SJCRH30 (cell line): ENCODE results near the gene ZNF740. TPM values are rescaled to one million over a fixed set of nuclear protein-coding genes. Genes with fewer than 3 reads are reported as not detected.

Experiments used
- DNase-seq, 2 experiments: peaks; one replicate each; pipeline ENCODE4 v3.0.0-alpha.2; 2015 to 2020
- H3K27ac ChIP-seq: fragments of 250-450 bp; sonication (Bioruptor Pico); 2 replicates; pipeline ENCODE4 v1.5.1; 2020; ENCODE audit warnings: mild to moderate bottlenecking, moderate library complexity
- H3K27me3 ChIP-seq: fragments of 250-450 bp; sonication (Bioruptor Pico); 2 replicates; pipeline ENCODE4 v1.5.1; 2020; ENCODE audit warnings: mild to moderate bottlenecking, moderate library complexity
- H3K36me3 ChIP-seq: fragments of 250-450 bp; sonication (Bioruptor Pico); 2 replicates; pipeline ENCODE4 v1.5.1; 2020; ENCODE audit warnings: mild to moderate bottlenecking, moderate library complexity
- H3K4me1 ChIP-seq: fragments of 250-450 bp; sonication (Bioruptor Pico); 2 replicates; pipeline ENCODE4 v1.5.1; 2020; ENCODE audit warnings: mild to moderate bottlenecking, moderate library complexity
- H3K4me3 ChIP-seq: fragments of 250-450 bp; sonication (Bioruptor Pico); 2 replicates; pipeline ENCODE4 v1.5.1; 2020; ENCODE audit warnings: mild to moderate bottlenecking, moderate library complexity
- H3K9me3 ChIP-seq: fragments of 250-450 bp; sonication (Bioruptor Pico); replicated peaks from 2 replicates; pipeline ENCODE4 v1.5.1; 2020; ENCODE audit warnings: mild to moderate bottlenecking, moderate library complexity
- total RNA-seq: library from RNA; depleted of rRNA; stranded (reverse); fragments of >200 nt; shearing (Covaris generic); gene quantifications from 2 replicates; pipeline ENCODE4 v1.2.3, GENCODE V29; 2014

Gene ZNF740
- total RNA-seq, 1 experiment from 2014 or later: 17.4 TPM

DNA sequence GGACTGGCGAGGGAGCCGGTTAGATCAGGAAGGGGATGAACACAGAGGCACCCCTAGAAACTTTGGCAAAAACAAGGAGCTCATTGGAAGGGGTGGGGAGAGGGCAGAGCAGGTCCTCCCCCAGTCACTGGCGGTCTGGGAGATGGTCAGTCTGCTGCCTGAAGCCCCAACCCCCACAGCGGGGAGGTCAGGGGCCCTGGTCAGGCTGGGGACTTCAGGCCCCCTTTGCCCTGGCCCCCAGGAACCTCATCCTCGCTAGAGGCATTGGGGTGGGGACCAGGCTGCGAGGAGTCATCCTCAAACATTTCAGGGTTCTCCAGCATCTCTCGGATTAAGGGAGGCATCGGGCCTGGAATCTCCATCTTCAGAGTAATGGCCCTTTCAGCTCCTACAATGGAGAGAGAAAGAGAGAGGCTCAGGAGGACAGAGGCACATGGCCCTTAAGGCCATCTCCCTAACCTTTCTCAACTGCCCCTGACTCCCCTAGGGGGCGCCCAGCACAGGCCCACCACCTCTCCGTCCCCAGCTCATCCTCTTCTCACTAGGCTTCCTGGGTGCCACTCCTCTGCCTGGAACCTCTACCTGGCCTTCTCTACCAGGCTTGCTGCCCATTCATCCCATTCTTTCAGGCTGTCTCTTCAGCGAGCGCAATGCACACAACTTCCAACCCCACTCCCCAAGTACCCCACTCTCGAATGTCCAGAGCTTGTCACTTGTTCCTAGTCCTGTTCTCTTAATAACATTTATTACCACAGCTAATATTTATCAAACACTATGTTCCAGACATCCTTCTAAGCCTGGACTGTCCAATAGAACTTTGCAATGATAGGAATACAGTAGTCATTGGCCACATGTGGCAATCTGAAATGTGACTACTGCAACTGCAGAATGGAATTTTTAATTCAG is 31.2 kb downstream of the ZNF740 start:
- Histone ChIP-seq H3K4me1 (peaks cover 1% of the 10 kb centered on the region; the same call in 1 of the 2 replicates), H3K27ac (no peak overlapping the region), H3K27me3 (no peaks in the 10 kb centered on the region), H3K36me3 (no peaks in the 10 kb centered on the region), H3K4me3 (no peak overlapping the region), H3K9me3 (no peaks in the 10 kb centered on the region)
- DNase-seq: peak in 1 of 2 experiments; percentile 37

DNA sequence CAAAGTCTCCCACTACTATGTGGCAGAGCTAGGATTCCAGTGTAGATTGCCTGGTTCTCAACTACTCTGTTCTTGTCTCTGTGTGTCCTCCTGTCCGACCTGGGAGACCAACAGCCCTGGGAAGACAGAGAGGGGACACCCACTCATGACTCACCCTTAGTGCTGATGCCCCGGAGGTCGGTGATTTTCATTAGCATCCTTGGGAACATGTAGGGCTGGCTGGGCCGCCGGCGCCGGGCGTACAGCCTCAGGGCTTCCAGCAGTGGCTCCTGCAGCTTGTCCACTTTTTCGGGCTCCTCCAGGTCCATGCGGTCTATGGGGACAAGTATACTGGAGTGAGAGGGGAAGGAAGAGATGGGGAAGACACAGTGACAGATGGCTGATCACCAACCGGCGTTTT is 32.4 kb downstream of the ZNF740 start:
- Histone ChIP-seq H3K4me1 (no peaks in the 10 kb centered on the region), H3K4me3 (no peak overlapping the region), H3K9me3 (no peaks in the 10 kb centered on the region), H3K36me3 (no peaks in the 10 kb centered on the region), H3K27ac (no peak overlapping the region), H3K27me3 (no peaks in the 10 kb centered on the region)
- no peak for DNase-seq

DNA sequence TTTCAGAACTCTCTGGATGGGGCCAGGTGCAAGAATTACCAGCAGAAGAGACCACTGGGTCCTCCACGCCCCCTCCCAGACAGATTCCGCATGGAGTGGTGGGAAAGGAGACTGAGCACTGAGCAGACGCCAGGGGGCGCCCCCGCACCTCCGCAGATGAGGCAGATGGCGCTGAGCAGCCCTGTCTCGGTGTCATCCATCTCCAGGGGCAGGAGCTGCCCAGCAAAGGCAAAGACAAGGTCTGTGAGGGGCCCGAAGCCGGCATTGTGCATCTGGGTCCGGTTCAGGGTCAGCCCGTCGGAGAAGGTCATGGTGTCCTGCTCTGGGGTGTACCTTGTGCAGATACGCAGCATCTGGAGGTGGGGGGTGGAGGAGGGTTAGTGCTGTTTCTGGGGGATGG is 32.8 kb downstream of the ZNF740 start:
- Histone ChIP-seq H3K27me3 (no peaks in the 10 kb centered on the region), H3K36me3 (no peaks in the 10 kb centered on the region), H3K4me1 (no peaks in the 10 kb centered on the region), H3K4me3 (no peak overlapping the region), H3K9me3 (no peaks in the 10 kb centered on the region), H3K27ac (no peak overlapping the region)
- DNase-seq: peak; percentile 82 to 86

DNA sequence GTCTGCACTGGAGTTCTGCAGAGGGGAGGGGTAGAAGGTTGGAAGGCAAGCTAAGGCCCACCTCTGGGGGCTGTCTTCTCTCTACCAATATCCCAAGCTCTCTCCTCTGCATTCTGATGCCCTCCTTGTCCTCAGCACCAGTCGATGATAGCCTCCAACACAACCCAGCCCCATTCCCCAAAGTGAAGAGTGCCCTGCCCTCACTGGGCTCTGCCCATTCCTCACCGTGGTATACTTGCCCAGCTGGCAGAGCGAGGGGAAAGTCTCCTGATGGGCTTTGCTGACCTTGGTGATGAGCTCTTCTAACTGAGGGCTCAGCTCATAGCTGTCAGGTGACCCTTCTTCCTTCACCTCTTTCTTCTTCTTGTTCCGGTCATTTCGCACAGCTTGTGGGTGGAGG is 33.7 kb downstream of the ZNF740 start:
- H3K27me3 ChIP-seq: peaks cover 4% of the 10 kb centered on the region; the same call in 1 of the 2 replicates
- H3K27ac ChIP-seq: no peak overlapping the region
- no peaks in the 10 kb centered on the region for H3K9me3 ChIP-seq
- no peaks in the 10 kb centered on the region for H3K36me3 ChIP-seq
- DNase-seq: no peak
- no peak overlapping the region for H3K4me3 ChIP-seq
- H3K4me1 ChIP-seq: peaks cover 3% of the 10 kb centered on the region; the same call in 1 of the 2 replicates

DNA sequence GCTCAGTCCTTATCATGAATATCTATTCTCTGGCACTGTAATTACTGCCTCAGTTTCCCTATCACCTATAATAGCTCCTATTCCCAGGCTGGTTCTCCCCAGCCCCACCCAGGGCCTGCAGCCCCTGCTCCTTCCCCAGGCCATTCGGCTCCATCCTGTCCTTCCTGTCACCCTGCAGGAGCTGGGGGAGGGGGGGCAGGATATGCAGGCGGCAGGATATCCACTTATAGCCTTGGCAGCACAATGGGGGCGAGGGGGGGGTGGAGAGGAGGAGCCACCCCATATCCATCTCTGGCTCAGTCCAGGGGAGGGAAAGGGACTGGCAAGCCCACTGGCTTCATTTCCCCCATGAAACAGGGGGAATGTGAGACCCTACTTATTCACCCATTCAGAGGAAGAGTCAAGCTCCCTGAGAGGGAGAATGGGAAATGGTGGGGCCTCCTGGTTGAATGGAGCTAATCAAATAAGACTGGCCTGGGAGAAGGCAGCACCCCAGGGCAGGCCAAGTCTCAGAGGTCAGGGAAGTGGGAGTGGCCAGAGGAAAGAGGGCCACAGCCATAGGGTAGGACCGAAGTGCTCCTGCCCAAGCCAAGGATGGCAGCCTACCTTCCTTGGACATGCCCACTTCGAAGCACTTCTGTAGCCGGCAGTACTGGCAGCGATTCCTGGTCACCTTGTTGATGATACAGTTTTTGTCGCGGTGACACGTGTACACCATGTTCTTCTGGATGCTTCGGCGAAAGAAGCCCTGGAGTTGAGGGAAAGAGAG is 34.3 kb downstream of the ZNF740 start:
- DNase-seq: no peak
- Histone ChIP-seq H3K4me1 (peaks cover 8% of the 10 kb centered on the region; the same call in 1 of the 2 replicates), H3K27ac (no peak overlapping the region), H3K4me3 (no peak overlapping the region), H3K9me3 (no peaks in the 10 kb centered on the region), H3K36me3 (no peaks in the 10 kb centered on the region), H3K27me3 (peaks cover 10% of the 10 kb centered on the region; the same call in 1 of the 2 replicates)

DNA sequence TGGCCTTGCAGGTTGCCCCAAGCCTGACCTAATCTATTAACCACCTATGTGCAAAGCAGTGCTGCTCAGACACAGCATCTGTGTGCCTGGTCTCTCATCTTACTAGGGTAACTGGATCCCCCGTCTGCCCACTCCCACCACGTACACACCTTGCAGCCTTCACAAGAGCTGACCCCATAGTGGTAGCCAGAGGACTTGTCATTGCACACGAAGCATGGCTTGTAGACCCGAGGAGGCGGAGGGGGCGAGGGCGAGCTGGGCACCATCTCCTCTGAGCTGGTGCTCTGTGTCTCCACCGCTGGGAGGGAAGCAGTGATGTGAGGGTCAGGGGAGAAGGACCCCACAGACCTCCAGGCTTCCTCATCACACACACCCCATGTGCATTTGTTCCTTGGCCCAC is 35.0 kb downstream of the ZNF740 start:
- Histone ChIP-seq H3K4me3 (no peak overlapping the region), H3K27ac (no peak overlapping the region), H3K9me3 (no peaks in the 10 kb centered on the region), H3K4me1 (peaks cover 8% of the 10 kb centered on the region; the same call in 1 of the 2 replicates), H3K36me3 (no peaks in the 10 kb centered on the region), H3K27me3 (peaks cover 11% of the 10 kb centered on the region; the same call in 1 of the 2 replicates)
- DNase-seq: no peak

DNA sequence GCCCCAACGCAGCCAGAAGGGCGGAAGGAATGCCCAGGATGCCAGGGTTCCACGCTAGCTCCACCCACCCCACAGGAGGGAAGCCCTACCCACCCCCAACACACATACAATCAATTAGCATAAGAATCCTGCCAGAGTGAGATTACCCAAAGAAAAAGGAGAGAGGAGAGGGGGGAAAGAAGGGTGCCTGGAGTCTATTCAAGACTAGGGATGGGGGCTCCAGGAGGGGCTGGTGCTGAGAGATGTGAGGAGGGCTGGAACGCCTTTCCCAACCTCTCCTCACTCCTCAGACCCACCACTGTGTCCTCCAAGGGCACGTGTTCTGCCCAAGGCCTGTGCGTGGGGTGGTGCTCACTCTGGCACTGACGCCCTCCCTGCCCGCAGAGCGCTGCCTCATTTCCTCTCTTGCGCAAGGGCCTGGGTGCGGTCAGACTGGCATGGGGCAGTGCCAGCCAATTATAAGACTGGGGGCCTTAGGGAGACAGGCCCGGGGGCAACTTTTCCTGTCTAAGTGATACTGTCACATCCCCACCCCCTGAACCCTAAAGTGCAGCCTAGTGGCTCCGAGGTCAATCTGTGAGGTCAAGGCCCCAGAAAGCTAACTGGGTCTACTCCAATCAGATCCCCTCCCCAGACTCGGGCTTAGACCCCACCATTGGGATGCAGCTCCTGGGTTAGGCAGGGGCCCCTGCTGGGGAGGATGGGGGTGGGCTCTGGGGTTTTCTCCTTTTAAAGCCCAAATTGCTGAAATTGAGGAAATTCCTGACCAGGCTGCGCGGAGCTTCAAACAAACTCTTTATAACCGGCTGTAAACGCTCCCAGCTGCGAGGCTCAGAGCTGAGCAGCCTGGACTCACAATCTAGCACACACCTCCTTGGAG is 36.8 kb downstream of the ZNF740 start:
- no peak overlapping the region for H3K4me3 ChIP-seq
- H3K27ac ChIP-seq: no peak overlapping the region
- no peaks in the 10 kb centered on the region for H3K9me3 ChIP-seq
- H3K36me3 ChIP-seq: no peaks in the 10 kb centered on the region
- peaks cover 11% of the 10 kb centered on the region; the same call in 1 of the 2 replicates for H3K27me3 ChIP-seq
- DNase-seq: no peak
- peaks cover 8% of the 10 kb centered on the region for H3K4me1 ChIP-seq

DNA sequence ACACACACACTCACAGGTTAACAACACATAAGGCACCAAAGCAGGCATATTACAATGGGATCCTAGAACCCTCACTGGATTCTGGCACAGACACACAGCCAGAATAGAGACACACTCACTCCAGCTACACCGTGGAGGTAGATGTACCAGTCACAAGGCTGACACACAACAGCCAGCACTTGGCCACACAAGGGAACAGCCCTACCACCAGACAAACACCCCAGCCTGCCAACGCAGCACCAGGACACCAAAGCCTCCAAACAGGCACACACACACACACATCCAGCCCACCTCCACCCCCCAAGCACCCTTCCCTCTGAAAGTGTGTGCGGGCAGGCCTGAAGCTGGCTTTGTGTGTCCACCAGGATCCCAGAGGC is 37.4 kb downstream of the ZNF740 start:
- DNase-seq: no peak

DNA sequence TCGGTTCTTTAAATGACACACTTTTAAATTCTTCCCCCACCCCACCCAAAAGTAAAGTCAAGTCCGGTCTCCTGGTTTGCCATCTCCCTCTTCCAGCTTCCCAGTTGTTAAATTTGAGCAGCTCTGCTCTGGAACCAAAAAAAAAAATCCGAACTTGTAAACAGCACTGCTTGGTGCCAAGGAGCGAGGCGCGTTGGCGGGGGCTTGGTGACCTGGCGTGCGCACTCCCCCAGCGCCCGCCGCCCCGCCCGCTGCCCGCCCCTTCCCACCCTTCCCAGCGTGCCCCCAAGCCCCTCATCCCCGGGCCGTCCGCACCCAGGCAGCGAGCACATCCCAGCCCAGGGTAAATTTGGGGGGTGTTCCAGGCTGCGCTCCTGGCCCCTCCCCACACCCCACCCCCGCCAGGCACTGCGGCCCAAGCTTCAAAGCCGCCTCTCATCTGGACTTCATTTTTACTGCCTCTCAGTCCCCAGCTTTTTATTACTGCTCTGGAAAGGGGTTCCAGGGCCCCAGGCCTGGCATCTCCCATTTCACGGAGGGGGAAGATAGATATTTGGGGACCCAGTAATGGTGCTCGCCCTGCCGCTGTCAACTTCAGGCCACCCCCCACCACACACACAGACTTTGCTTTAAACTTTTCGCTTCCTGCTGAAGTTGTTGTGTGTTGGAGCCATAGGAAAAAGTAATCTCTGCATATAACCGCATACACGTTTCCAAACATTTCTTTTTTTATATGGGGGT is 38.2 kb downstream of the ZNF740 start:
- Histone ChIP-seq H3K4me1 (peaks cover 18% of the 10 kb centered on the region), H3K27me3 (peaks cover 11% of the 10 kb centered on the region; the same call in 1 of the 2 replicates), H3K9me3 (no peaks in the 10 kb centered on the region), H3K4me3 (peak overlapping the region; percentile 57; the same call in 1 of the 2 replicates), H3K36me3 (no peaks in the 10 kb centered on the region), H3K27ac (no peak overlapping the region)
- DNase-seq: no peak

More for the DNA sequence above, 37.4 kb downstream of the ZNF740 start:
- Histone ChIP-seq H3K27ac (no peak overlapping the region), H3K27me3 (peaks cover 11% of the 10 kb centered on the region; the same call in 1 of the 2 replicates), H3K9me3 (no peaks in the 10 kb centered on the region), H3K36me3 (no peaks in the 10 kb centered on the region), H3K4me1 (peaks cover 13% of the 10 kb centered on the region), H3K4me3 (no peak overlapping the region)

DNA sequence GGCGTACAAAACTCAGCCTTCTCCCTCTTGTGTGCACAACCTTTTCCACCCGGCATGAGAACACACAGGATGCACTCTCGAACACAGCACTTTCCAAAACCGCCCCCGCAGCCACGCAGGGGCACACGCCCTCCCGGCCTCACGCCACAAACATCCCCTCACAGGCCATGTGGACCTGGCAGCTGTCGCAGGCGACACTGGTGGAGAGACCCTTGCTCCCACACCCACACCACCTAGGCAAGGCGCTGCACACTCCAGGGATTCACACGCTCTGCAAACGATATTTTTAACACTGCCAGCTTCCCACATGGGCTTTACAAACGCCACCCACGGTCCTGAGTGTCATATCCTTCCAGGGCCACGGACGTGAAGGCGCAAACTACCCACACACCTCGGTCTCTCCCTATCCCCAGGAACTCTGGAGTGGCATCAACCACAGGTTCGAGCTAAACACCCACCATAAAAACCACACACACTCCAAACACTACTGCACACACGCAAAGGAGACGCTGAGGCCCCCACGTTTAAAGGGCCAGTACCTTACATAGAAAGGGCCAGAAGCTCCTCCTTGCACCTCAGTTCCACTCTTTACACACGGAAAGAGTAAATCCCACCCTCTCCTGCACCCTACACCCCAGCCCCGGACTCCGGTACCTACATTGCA is 38.9 kb downstream of the ZNF740 start:
- peak in 1 of 2 experiments; percentile 33 for DNase-seq
- Histone ChIP-seq H3K27me3 (peaks cover 11% of the 10 kb centered on the region; the same call in 1 of the 2 replicates), H3K36me3 (no peaks in the 10 kb centered on the region), H3K4me1 (peaks cover 23% of the 10 kb centered on the region), H3K9me3 (no peaks in the 10 kb centered on the region), H3K27ac (no peak overlapping the region), H3K4me3 (peak overlapping the region; percentile 57)

DNA sequence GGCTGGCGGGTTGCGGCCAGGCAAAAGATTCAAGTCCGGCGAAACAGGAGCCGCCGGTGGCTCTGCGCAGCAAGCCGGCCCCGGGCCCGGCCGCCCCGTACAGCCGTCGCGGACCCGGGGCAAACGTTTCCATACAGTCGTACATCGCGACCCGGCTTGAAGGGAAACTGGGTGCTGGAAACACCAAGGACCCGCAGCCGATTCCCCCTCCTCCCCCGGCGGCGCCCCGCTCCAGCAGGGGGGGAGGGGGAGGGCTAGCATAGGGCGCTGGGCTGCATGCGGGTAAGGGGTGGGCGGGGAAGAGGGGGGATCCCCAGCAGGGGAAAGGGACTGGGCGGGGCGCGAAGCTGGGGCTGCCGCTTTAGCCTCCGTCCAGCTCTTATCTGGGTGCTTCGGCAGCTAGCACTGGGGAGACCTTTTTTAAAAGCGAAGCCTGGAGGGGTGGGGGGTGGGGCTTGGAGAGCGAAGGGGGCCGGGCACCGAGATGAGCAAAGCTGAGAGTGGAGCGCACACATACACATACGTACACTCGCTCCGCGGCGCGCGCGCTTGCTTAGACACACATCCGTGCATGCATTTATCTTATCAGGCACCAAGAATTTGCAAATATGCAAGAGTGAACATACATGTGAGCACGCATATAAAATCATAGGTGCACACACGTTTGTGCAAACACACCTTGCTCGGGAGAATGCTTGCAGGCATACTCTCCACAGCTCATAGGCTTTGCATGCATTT is 39.6 kb downstream of the ZNF740 start:
- Histone ChIP-seq H3K36me3 (no peaks in the 10 kb centered on the region), H3K9me3 (no peaks in the 10 kb centered on the region), H3K27me3 (peaks cover 11% of the 10 kb centered on the region; the same call in 1 of the 2 replicates), H3K4me1 (peaks cover 23% of the 10 kb centered on the region), H3K4me3 (peak overlapping the region; percentile 57), H3K27ac (no peak overlapping the region)
- peak; percentile 42 to 61 for DNase-seq

DNA sequence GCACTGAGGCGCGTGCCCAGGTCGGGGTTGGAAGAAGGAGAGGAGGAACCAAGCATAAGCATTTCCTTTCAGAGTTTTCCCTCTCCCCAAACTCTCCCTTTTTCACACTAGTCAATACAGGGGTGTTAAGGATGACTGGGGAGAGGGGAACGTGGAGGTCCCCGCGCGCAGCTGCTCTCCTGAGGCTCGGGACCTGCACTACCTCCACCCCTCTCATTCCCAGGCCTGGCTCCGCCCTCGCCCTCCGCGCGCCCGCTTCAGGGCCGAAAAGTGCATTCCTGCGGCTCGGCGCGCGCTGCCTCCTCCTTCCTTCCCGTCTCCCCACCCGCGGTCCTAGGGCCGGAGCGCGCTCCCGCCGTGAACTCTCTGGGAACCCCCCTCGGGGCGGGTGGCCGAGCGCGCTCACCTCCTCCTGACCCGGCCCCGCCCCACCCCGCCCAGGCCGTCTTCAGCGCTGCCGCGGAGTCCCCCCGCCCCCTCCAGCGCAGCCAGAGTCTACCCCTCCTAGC is 40.2 kb downstream of the ZNF740 start:
- no peak overlapping the region for H3K27ac ChIP-seq
- DNase-seq: peak; percentile 89 to 90

More for the DNA sequence above, 40.2 kb downstream of the ZNF740 start:
- Histone ChIP-seq H3K4me1 (peaks cover 23% of the 10 kb centered on the region), H3K9me3 (no peaks in the 10 kb centered on the region), H3K36me3 (no peaks in the 10 kb centered on the region), H3K27me3 (peaks cover 11% of the 10 kb centered on the region; the same call in 1 of the 2 replicates), H3K4me3 (peak overlapping the region; percentile 57)
